ENCODE data around the gene GRM6.

- TF ChIP-seq, protein P1, sequence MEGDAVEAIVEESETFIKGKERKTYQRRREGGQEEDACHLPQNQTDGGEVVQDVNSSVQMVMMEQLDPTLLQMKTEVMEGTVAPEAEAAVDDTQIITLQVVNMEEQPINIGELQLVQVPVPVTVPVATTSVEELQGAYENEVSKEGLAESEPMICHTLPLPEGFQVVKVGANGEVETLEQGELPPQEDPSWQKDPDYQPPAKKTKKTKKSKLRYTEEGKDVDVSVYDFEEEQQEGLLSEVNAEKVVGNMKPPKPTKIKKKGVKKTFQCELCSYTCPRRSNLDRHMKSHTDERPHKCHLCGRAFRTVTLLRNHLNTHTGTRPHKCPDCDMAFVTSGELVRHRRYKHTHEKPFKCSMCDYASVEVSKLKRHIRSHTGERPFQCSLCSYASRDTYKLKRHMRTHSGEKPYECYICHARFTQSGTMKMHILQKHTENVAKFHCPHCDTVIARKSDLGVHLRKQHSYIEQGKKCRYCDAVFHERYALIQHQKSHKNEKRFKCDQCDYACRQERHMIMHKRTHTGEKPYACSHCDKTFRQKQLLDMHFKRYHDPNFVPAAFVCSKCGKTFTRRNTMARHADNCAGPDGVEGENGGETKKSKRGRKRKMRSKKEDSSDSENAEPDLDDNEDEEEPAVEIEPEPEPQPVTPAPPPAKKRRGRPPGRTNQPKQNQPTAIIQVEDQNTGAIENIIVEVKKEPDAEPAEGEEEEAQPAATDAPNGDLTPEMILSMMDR (IDR thresholded peaks at IDR 0.05), result no peak
- peak in 1 of 2 donors; percentile 16 for TF ChIP-seq POLR2A (IDR thresholded peaks at IDR 0.05)
Observed at GRCh38 chr5:178940569-178941360, 54.4 kb downstream of the GRM6 start, which contains the start of gene ZNF454.

Data from adrenal gland (tissue), 5 donors.